ENCODE measurements around the gene FNDC3B. TPM values are rescaled to one million over a fixed set of nuclear protein-coding genes. Genes with fewer than 3 reads are reported as not detected.

FNDC3B gene
- polyA plus RNA-seq, 2 of the 4 experiments (the other 2 are of a cell fraction), result 29.5 to 33.6 TPM

GRCh38 chr3:172258624-172259023, 219.2 kb downstream of the FNDC3B start (continued):
- no peak for TF ChIP-seq CHD2 (IDR thresholded peaks at IDR 0.05; ENCODE audit: low read length, partially characterized antibody)
- TF ChIP-seq HOXA7 (CRISPR knock-in tag; IDR thresholded peaks at IDR 0.05), result no peak
- no peak for TF ChIP-seq CHD4 (IDR thresholded peaks at IDR 0.05; ENCODE audit: borderline replicate concordance)
- no peak for TF ChIP-seq ZFP36 (IDR thresholded peaks at IDR 0.05; ENCODE audit: borderline replicate concordance, partially characterized antibody)
- TF ChIP-seq RARB (CRISPR knock-in tag; IDR thresholded peaks at IDR 0.05), result no peak
- no peak for TF ChIP-seq TP53 (CRISPR knock-in tag; IDR thresholded peaks at IDR 0.05)
- no peak for TF ChIP-seq FOSL2 (IDR thresholded peaks at IDR 0.05)
- TF ChIP-seq FOSL2 (CRISPR knock-in tag; IDR thresholded peaks at IDR 0.05), result no peak
- no peak for TF ChIP-seq SMC3 (IDR thresholded peaks at IDR 0.05)
- no peak for TF ChIP-seq KDM5A (IDR thresholded peaks at IDR 0.05)
- TF ChIP-seq RFX5 (IDR thresholded peaks at IDR 0.05), result no peak
- no peak for TF ChIP-seq CBX2 (IDR thresholded peaks at IDR 0.05; ENCODE audit: borderline replicate concordance, low read depth)
- TF ChIP-seq USF2 (IDR thresholded peaks at IDR 0.05), result no peak

- FAIRE-seq, result no peak
- WGBS (ENCODE audit: missing lambda C conversion rate), result 99% methylated on average over 6 of the region's 6 CpGs
These were observed 219.7 kb downstream of the FNDC3B start for GRCh38 chr3:172259111-172259541.

More at GRCh38 chr3:172259111-172259541, 219.7 kb downstream of the FNDC3B start:
- Histone ChIP-seq H3K27ac (peak overlapping the region in 1 of 2 experiments; percentile 41; a peak in 3 of 6 replicates), H3K4me3 (no peak overlapping the region), H3K4me2 (no peak overlapping the region), H3K4me1 (peaks cover 78% of the 10 kb centered on the region), H3K9me3 (no peaks in the 10 kb centered on the region)
- DNase-seq (ENCODE audit: low read depth in 1 of 2, low spot score in 1 of 2), result no peak
- ChIA-PET POLR2A (no interaction called here), CTCF (no interaction called here)
- ATAC-seq, result no peak
- TF ChIP-seq HMGXB4 (CRISPR knock-in tag; IDR thresholded peaks at IDR 0.05; ENCODE audit: borderline replicate concordance) (no peak), PHF8 (IDR thresholded peaks at IDR 0.05; ENCODE audit: borderline replicate concordance, low read depth) (no peak), NR3C1 (IDR thresholded peaks at IDR 0.05) (no peak), RNF2 (IDR thresholded peaks at IDR 0.05; ENCODE audit: borderline replicate concordance, low read depth) (no peak), EHMT2 (IDR thresholded peaks at IDR 0.05; ENCODE audit: low read depth) (no peak), SREBF2 (IDR thresholded peaks at IDR 0.05) (no peak), CHD2 (IDR thresholded peaks at IDR 0.05; ENCODE audit: low read length, partially characterized antibody) (no peak), KDM5A (IDR thresholded peaks at IDR 0.05) (no peak), ZC3H11A (IDR thresholded peaks at IDR 0.05) (no peak), USF2 (IDR thresholded peaks at IDR 0.05) (no peak), CBX2 (IDR thresholded peaks at IDR 0.05; ENCODE audit: borderline replicate concordance, low read depth) (no peak), NFE2L2 (conservative IDR thresholded peaks at IDR 0.05; ENCODE audit: low read length) (no peak), REST (IDR thresholded peaks at IDR 0.05) (no peak), HDAC2 (IDR thresholded peaks at IDR 0.05) (no peak), MAZ (IDR thresholded peaks at IDR 0.05; ENCODE audit: borderline replicate concordance, low read depth, low read length) (no peak)
- TF ChIP-seq, protein P1, sequence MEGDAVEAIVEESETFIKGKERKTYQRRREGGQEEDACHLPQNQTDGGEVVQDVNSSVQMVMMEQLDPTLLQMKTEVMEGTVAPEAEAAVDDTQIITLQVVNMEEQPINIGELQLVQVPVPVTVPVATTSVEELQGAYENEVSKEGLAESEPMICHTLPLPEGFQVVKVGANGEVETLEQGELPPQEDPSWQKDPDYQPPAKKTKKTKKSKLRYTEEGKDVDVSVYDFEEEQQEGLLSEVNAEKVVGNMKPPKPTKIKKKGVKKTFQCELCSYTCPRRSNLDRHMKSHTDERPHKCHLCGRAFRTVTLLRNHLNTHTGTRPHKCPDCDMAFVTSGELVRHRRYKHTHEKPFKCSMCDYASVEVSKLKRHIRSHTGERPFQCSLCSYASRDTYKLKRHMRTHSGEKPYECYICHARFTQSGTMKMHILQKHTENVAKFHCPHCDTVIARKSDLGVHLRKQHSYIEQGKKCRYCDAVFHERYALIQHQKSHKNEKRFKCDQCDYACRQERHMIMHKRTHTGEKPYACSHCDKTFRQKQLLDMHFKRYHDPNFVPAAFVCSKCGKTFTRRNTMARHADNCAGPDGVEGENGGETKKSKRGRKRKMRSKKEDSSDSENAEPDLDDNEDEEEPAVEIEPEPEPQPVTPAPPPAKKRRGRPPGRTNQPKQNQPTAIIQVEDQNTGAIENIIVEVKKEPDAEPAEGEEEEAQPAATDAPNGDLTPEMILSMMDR (IDR thresholded peaks at IDR 0.05), result no peak
- TF ChIP-seq, protein P2, sequence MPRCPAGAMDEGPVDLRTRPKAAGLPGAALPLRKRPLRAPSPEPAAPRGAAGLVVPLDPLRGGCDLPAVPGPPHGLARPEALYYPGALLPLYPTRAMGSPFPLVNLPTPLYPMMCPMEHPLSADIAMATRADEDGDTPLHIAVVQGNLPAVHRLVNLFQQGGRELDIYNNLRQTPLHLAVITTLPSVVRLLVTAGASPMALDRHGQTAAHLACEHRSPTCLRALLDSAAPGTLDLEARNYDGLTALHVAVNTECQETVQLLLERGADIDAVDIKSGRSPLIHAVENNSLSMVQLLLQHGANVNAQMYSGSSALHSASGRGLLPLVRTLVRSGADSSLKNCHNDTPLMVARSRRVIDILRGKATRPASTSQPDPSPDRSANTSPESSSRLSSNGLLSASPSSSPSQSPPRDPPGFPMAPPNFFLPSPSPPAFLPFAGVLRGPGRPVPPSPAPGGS (IDR thresholded peaks at IDR 0.05), result no peak

All from A549 (cell line).